Immature natural killer cell (primary cell): ENCODE measurements around the gene MAGI1. TPM values are rescaled to one million over a fixed set of nuclear protein-coding genes. Genes with fewer than 3 reads are reported as not detected.
"Not testable (repeated sequence)": the region's sequence is repeated elsewhere in the genome, so short reads cannot be mapped to it uniquely, and the experiment has no call there.

Experiments used
- DNase-seq, 3 donors: peaks; one replicate each; pipeline ENCODE4 v3.0.0; 2022; ENCODE audit warnings: mixed read lengths in 1 of 3
- H3K27ac Mint-ChIP-seq, 6 donors: one replicate each; pipeline ENCODE4 v1.8.0; 2020; ENCODE audit warnings: mixed read lengths in 6 of 6, mild to moderate bottlenecking in 5 of 6, inconsistent platforms in 4 of 6, moderate library complexity in 3 of 6
- H3K27me3 Mint-ChIP-seq, 3 donors: one replicate each; pipeline ENCODE4 v1.8.0; 2020 to 2021; ENCODE audit warnings: low read depth in 3 of 3, mild to moderate bottlenecking in 3 of 3, mixed read lengths in 3 of 3, moderate library complexity in 3 of 3, inconsistent platforms in 1 of 3
- H3K36me3 Mint-ChIP-seq, 3 donors: one replicate each; pipeline ENCODE4 v1.8.0; 2020; ENCODE audit warnings: mixed read lengths in 3 of 3, inconsistent platforms in 2 of 3, mild to moderate bottlenecking in 2 of 3
- H3K4me1 Mint-ChIP-seq, 2 donors: one replicate each; pipeline ENCODE4 v1.8.0; 2020; ENCODE audit warnings: inconsistent platforms in 2 of 2, mild to moderate bottlenecking in 2 of 2, mixed read lengths in 2 of 2, moderate library complexity in 1 of 2
- H3K4me3 Mint-ChIP-seq, 5 donors: one replicate each; pipeline ENCODE4 v1.8.0; 2020; ENCODE audit warnings: mild to moderate bottlenecking in 5 of 5, mixed read lengths in 5 of 5, inconsistent platforms in 3 of 5, moderate library complexity in 3 of 5
- H3K9me3 Mint-ChIP-seq, 6 donors: one replicate each; pipeline ENCODE4 v1.8.0; 2020; ENCODE audit warnings: mild to moderate bottlenecking in 6 of 6, mixed read lengths in 6 of 6, inconsistent platforms in 4 of 6, moderate library complexity in 3 of 6
- polyA plus RNA-seq, 3 donors: library from polyadenylated mRNA; unstranded; fragments of 300-500 nt; fragmentation: Illumina TruSeq; gene quantifications; one replicate each; pipeline ENCODE4 v1.2.3, GENCODE V29; 2021

The MAGI1 gene
- polyA plus RNA-seq, 3 donors from 2014 or later, result not detected

GRCh38 chr3:65627062-65627461 lies 411.7 kb downstream of the MAGI1 start:
- Mint-ChIP-seq H3K4me3 (no peak overlapping the region), H3K4me1 (no peaks in the 10 kb centered on the region), H3K9me3 (peaks cover 0 to 12% (median 7%) of the 10 kb centered on the region in 6 donors), H3K27ac (no peak overlapping the region), H3K36me3 (no peaks in the 10 kb centered on the region), H3K27me3 (peaks cover 0 to 2% (median 0%) of the 10 kb centered on the region in 3 donors)
- DNase-seq, result no peak

- H3K4me1 Mint-ChIP-seq, result no peaks in the 10 kb centered on the region
- H3K4me3 Mint-ChIP-seq, result no peak overlapping the region
- H3K27ac Mint-ChIP-seq, result no peak overlapping the region
- H3K27me3 Mint-ChIP-seq, result peaks cover 0 to 2% (median 0%) of the 10 kb centered on the region in 3 donors
- no peaks in the 10 kb centered on the region for H3K36me3 Mint-ChIP-seq
- DNase-seq, result no peak
- peaks cover 0 to 9% (median 2%) of the 10 kb centered on the region in 6 donors for H3K9me3 Mint-ChIP-seq
Measured at GRCh38 chr3:65625305-65625704, 413.4 kb downstream of the MAGI1 start.

- H3K36me3 Mint-ChIP-seq, result no peaks in the 10 kb centered on the region
- no peak for DNase-seq
- H3K27ac Mint-ChIP-seq, result no peak overlapping the region
- no peak overlapping the region for H3K4me3 Mint-ChIP-seq
- H3K27me3 Mint-ChIP-seq, result no peaks in the 10 kb centered on the region
- peaks cover 0 to 9% (median 2%) of the 10 kb centered on the region in 6 donors for H3K9me3 Mint-ChIP-seq
- H3K4me1 Mint-ChIP-seq, result no peaks in the 10 kb centered on the region
Measured at GRCh38 chr3:65623362-65623761, 415.4 kb downstream of the MAGI1 start.

- Mint-ChIP-seq H3K9me3 (peaks cover 0 to 9% (median 2%) of the 10 kb centered on the region in 6 donors), H3K27me3 (peaks cover 0 to 1% (median 0%) of the 10 kb centered on the region in 3 donors), H3K27ac (no peak overlapping the region), H3K36me3 (no peaks in the 10 kb centered on the region), H3K4me1 (no peaks in the 10 kb centered on the region), H3K4me3 (no peak overlapping the region)
- DNase-seq, result no peak
Measured at GRCh38 chr3:65619888-65620287, 418.8 kb downstream of the MAGI1 start.

- Mint-ChIP-seq H3K27ac (no peak overlapping the region), H3K36me3 (no peaks in the 10 kb centered on the region), H3K4me3 (no peak overlapping the region), H3K27me3 (peaks cover 0 to 1% (median 0%) of the 10 kb centered on the region in 3 donors), H3K9me3 (peaks cover 0 to 9% (median 4%) of the 10 kb centered on the region in 6 donors), H3K4me1 (no peaks in the 10 kb centered on the region)
- no peak for DNase-seq
Measured at GRCh38 chr3:65619451-65619881, 419.3 kb downstream of the MAGI1 start.

- H3K27me3 Mint-ChIP-seq, result peaks cover 0 to 1% (median 0%) of the 10 kb centered on the region in 3 donors
- no peak for DNase-seq
- peaks cover 0 to 8% (median 4%) of the 10 kb centered on the region in 6 donors for H3K9me3 Mint-ChIP-seq
Measured at GRCh38 chr3:65618599-65618998, 420.1 kb downstream of the MAGI1 start.

GRCh38 chr3:65617787-65618186 lies 420.9 kb downstream of the MAGI1 start:
- peaks cover 0 to 1% (median 0%) of the 10 kb centered on the region in 3 donors for H3K27me3 Mint-ChIP-seq
- H3K27ac Mint-ChIP-seq, result no peak overlapping the region
- no peaks in the 10 kb centered on the region for H3K36me3 Mint-ChIP-seq
- no peak overlapping the region for H3K4me3 Mint-ChIP-seq
- peaks cover 0 to 8% (median 4%) of the 10 kb centered on the region in 6 donors for H3K9me3 Mint-ChIP-seq
- no peak for DNase-seq
- no peaks in the 10 kb centered on the region for H3K4me1 Mint-ChIP-seq

More at GRCh38 chr3:65618599-65618998, 420.1 kb downstream of the MAGI1 start:
- Mint-ChIP-seq H3K4me3 (no peak overlapping the region), H3K4me1 (no peaks in the 10 kb centered on the region), H3K27ac (no peak overlapping the region), H3K36me3 (no peaks in the 10 kb centered on the region)

- Mint-ChIP-seq H3K27me3 (peaks cover 0 to 1% (median 0%) of the 10 kb centered on the region in 3 donors), H3K36me3 (no peaks in the 10 kb centered on the region), H3K27ac (no peak overlapping the region), H3K4me1 (no peaks in the 10 kb centered on the region), H3K9me3 (peaks cover 0 to 7% (median 4%) of the 10 kb centered on the region in 6 donors), H3K4me3 (no peak overlapping the region)
- DNase-seq, result no peak
Measured at GRCh38 chr3:65617209-65617608, 421.5 kb downstream of the MAGI1 start.

GRCh38 chr3:65616563-65616962 lies 422.2 kb downstream of the MAGI1 start:
- peaks cover 0 to 7% (median 4%) of the 10 kb centered on the region in 6 donors for H3K9me3 Mint-ChIP-seq
- no peak for DNase-seq
- H3K4me1 Mint-ChIP-seq, result no peaks in the 10 kb centered on the region
- no peaks in the 10 kb centered on the region for H3K36me3 Mint-ChIP-seq
- H3K4me3 Mint-ChIP-seq, result no peak overlapping the region
- peaks cover 0 to 1% (median 0%) of the 10 kb centered on the region in 3 donors for H3K27me3 Mint-ChIP-seq
- H3K27ac Mint-ChIP-seq, result no peak overlapping the region

GRCh38 chr3:65615329-65615728 lies 423.4 kb downstream of the MAGI1 start:
- Mint-ChIP-seq H3K4me1 (no peaks in the 10 kb centered on the region), H3K27me3 (peaks cover 0 to 1% (median 0%) of the 10 kb centered on the region in 3 donors)

GRCh38 chr3:65614585-65614984 lies 424.1 kb downstream of the MAGI1 start:
- DNase-seq, result no peak
- Mint-ChIP-seq H3K9me3 (peaks cover 0 to 7% (median 4%) of the 10 kb centered on the region in 6 donors), H3K4me1 (no peaks in the 10 kb centered on the region), H3K27me3 (peaks cover 0 to 1% (median 0%) of the 10 kb centered on the region in 3 donors), H3K27ac (no peak overlapping the region), H3K4me3 (no peak overlapping the region), H3K36me3 (no peaks in the 10 kb centered on the region)

More at GRCh38 chr3:65615329-65615728, 423.4 kb downstream of the MAGI1 start:
- Mint-ChIP-seq H3K9me3 (peaks cover 0 to 7% (median 4%) of the 10 kb centered on the region in 6 donors), H3K27ac (no peak overlapping the region), H3K4me3 (no peak overlapping the region), H3K36me3 (no peaks in the 10 kb centered on the region)
- no peak for DNase-seq

- H3K36me3 Mint-ChIP-seq, H3K9me3 Mint-ChIP-seq, H3K4me1 Mint-ChIP-seq, H3K4me3 Mint-ChIP-seq, H3K27ac Mint-ChIP-seq, DNase-seq, H3K27me3 Mint-ChIP-seq: not testable (repeated sequence)
Measured at GRCh38 chr3:65607965-65608460, 430.7 kb downstream of the MAGI1 start.

- H3K4me3 Mint-ChIP-seq, result no peak overlapping the region
- no peak for DNase-seq
- no peak overlapping the region for H3K27ac Mint-ChIP-seq
- H3K36me3 Mint-ChIP-seq, result no peaks in the 10 kb centered on the region
- peaks cover 0 to 9% (median 2%) of the 10 kb centered on the region in 6 donors for H3K9me3 Mint-ChIP-seq
- no peaks in the 10 kb centered on the region for H3K27me3 Mint-ChIP-seq
- no peaks in the 10 kb centered on the region for H3K4me1 Mint-ChIP-seq
Measured at GRCh38 chr3:65607101-65607500, 431.6 kb downstream of the MAGI1 start.

- H3K4me3 Mint-ChIP-seq, result no peak overlapping the region
- no peaks in the 10 kb centered on the region for H3K4me1 Mint-ChIP-seq
- H3K27me3 Mint-ChIP-seq, result no peaks in the 10 kb centered on the region
- no peak overlapping the region for H3K27ac Mint-ChIP-seq
- H3K9me3 Mint-ChIP-seq, result peaks cover 0 to 9% (median 2%) of the 10 kb centered on the region in 6 donors
- no peaks in the 10 kb centered on the region for H3K36me3 Mint-ChIP-seq
- no peak for DNase-seq
Measured at GRCh38 chr3:65605876-65606432, 432.8 kb downstream of the MAGI1 start.
